Placental pericyte (primary cell): ENCODE results near the gene STAT3. TPM values are rescaled to one million over a fixed set of nuclear protein-coding genes. Genes with fewer than 3 reads are reported as not detected.

Source experiments
- total RNA-seq: library from RNA; depleted of rRNA; stranded (reverse); fragments of >200 nt; gene quantifications from 2 replicates; pipeline ENCODE4 v1.2.3, GENCODE V29; 2012

Gene STAT3
- total RNA-seq, result 101 and 119 TPM in 2 replicates

GRCh38 chr17:42388381-42389134, at the start of gene STAT3:
TSS of gene STAT3 (minus strand) at chr17:42388442. CDS start at chr17:42348516, 39,926 bp downstream.

GRCh38 chr17:42422958-42423712, 34.9 kb upstream of the STAT3 start, which contains the start of gene CAVIN1:
TSS of gene CAVIN1 (minus strand) at chr17:42423256. CDS start at chr17:42423097, 159 bp downstream.

GRCh38 chr17:42287977-42288802, 100.1 kb downstream of the STAT3 start, which contains the start of gene STAT5A:
TSS of gene STAT5A (plus strand) at chr17:42288498. CDS start at chr17:42289412, 914 bp downstream.

GRCh38 chr17:42276359-42276608, 112.0 kb downstream of the STAT3 start, which contains the start of gene STAT5B:
TSS of gene STAT5B (minus strand) at chr17:42276391. CDS start at chr17:42232127, 44,264 bp downstream.

Other genes starting within 250 kb of the STAT3 start
- 89.5 and 141 TPM in 2 replicates for gene RAB5C, start 233.5 kb downstream of the STAT3 start, total RNA-seq
- not detected in 2 replicates for gene KCNH4, start 207.3 kb downstream of the STAT3 start, total RNA-seq
- gene HCRT, start 203.0 kb downstream of the STAT3 start, total RNA-seq, result not detected in 2 replicates
- gene GHDC, start 193.9 kb downstream of the STAT3 start, total RNA-seq, result 15.6 and 21.0 TPM in 2 replicates
- 24.5 and 28.9 TPM in 2 replicates for gene STAT5B, start 112.1 kb downstream of the STAT3 start, total RNA-seq
- 4.6 and 7.7 TPM in 2 replicates for gene STAT5A, start 99.9 kb downstream of the STAT3 start, total RNA-seq
- gene CAVIN1, start 34.8 kb upstream of the STAT3 start, total RNA-seq, result 437 and 1,037 TPM in 2 replicates
- 58.6 and 65.2 TPM in 2 replicates for gene ATP6V0A1, start 70.4 kb upstream of the STAT3 start, total RNA-seq
- 41.2 and 58.4 TPM in 2 replicates for gene NAGLU, start 147.8 kb upstream of the STAT3 start, total RNA-seq
- gene HSD17B1, start 164.5 kb upstream of the STAT3 start, total RNA-seq, result 6.8 and 8.4 TPM in 2 replicates
- gene COASY, start 173.7 kb upstream of the STAT3 start, total RNA-seq, result 27.1 and 30.4 TPM in 2 replicates
- 32.4 and 55.7 TPM in 2 replicates for gene MLX, start 178.7 kb upstream of the STAT3 start, total RNA-seq
- 1.3 and 13.7 TPM in 2 replicates for gene PSMC3IP, start 189.3 kb upstream of the STAT3 start, total RNA-seq
- gene RETREG3, start 220.9 kb upstream of the STAT3 start, total RNA-seq, result 97.6 and 118 TPM in 2 replicates
- gene TUBG1, start 221.2 kb upstream of the STAT3 start, total RNA-seq, result 23.0 and 79.5 TPM in 2 replicates